ENCODE data around the gene VPS41.

The VPS41 gene

DNA sequence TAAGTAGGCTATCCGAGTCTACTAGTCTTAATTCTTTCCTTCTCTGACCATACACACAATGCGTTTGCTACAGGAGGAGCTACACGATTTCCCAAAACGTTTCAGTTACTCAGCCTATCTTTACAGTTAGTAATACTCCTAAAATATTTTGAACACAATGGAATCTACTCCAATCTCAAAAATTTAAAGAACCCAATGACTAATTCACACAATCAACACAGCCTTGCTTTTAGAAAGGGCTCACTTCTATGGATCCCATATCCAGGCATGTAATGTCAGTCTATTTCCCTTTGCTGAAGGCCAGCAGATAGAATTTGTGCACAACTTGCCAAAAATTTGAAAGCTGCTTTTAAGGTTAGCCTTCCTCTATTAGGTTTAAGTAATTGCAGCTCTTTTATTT is 107.2 kb downstream of the VPS41 start:
- FAIRE-seq: no peak

DNA sequence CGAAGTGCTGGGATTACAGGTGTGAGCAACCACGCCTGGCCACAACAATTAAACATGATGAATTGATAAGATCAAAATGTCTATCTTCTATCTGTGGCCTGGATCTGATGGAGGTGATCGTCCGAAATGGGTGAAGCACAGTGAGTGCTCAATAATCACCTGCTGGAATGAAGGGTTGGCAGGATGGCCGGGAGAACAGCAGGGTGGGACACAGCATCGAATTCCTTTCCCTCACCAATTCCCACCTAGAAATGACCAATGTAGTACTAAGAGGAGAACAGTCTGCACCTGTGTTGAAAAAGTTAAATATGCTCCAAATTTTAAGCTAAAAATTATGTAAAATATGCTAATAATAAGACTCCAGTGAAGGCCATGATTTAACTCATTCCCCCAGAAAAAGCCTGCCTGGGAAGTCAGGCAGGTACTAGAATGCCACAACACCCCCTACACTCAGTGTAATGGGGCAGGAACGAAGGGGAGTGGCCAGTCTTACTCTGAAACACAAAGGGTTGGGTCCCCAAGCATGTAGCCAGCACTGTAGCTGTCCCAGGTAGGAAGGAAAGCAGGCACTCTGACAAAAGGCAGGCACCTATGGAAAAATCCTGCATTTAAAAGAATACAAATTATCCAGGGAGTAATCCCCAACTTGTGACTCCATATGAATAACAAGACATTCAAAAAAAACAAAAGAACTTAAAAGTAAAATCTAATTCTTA is 110.3 kb downstream of the VPS41 start:
- FAIRE-seq: no peak

DNA sequence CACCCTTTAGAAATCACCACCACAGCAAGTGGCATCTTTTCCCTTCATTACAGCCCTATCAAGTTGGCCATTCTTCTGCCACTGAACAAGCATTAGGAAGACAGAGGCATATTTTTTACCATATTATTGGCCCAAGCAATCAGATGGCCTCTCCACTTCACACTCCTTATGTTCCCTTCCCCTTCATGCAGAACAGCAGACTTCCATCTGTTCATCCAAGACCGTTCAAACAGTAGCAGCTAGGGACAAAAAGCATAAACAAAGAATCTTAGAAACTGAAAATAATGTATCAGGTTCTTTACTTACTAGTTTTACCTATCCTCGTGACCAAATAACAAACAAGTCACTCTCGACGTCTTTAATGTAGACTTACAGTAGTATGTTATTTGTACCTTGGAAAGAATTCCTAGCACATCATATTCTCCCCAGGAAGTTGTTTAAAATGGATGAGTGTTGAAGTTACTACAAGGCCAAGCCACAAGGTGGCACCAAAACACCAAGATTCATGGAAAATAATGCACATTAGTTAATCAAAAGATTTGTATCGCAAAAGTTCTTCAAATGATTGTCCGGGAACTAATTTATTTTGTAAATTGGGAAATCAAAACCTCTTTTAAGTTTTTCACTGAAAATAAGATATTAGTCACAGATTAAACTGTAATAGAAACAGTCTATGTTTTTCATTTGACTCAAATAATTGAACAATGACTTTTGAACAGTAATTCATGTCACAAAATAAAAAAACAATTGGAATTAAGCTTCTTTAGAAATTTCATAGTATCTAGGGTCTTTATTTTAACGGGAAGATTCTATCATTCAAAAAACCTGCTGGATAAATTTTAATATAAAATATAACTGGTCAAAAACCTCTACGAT is 112.1 kb downstream of the VPS41 start:
- FAIRE-seq: peak; percentile 100

DNA sequence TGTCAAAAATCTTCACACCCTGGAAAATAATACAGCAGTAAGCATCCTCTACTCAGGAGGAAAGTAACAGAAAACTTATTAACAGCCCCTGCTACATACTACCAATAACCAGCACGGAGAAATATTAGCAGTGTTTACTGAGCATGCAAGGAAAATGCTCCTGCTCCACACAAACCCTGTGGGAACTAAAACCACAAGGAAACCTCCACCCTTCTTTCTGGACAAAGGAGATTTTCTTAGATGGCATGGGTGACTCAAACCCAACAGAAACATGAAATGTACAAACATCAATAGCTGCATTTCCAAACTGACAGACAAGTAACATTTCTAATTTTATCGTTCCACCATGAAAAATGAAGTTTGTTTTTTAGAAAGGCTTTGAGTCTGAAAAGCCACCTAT is 113.4 kb downstream of the VPS41 start:
- no peak for FAIRE-seq

DNA sequence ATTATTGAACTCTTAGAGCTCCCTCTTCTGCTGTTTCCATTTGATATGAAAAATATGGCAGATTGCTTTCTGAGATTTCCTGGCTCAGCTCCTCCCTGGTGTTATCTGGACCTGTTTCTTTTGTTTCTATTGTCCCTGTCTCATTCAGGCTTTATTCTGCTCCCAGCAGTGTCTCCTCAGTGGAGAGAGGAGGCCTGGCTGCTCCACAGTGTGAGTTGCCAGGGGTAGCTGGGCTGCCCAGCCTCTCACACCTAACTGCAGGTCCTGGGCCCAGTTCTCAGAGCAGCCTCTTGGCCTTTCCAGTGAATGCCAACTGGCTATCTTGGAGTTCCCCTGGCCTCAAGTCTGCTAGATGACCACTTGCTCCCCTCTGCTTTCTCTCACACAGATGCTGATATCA is 127.0 kb downstream of the VPS41 start:
- FAIRE-seq: no peak

DNA sequence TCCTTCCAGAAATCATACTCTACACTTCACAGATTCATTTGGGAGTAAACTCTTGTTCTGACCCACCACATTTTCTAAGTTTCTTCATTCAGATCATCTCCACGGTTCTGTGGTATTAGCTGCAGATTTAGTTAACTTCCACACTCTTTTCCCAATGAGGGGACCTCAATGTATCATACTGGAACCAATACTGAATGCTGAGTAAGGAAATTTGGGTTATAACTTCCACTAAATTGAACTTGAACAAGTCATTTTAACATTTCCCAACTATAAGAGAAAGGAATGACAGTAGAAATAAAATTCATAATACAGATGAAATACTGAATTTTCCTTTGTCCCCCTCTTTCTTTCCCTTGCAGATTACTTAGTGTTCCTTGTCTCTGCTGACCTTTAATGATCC is 131.4 kb downstream of the VPS41 start:
- FAIRE-seq: no peak

DNA sequence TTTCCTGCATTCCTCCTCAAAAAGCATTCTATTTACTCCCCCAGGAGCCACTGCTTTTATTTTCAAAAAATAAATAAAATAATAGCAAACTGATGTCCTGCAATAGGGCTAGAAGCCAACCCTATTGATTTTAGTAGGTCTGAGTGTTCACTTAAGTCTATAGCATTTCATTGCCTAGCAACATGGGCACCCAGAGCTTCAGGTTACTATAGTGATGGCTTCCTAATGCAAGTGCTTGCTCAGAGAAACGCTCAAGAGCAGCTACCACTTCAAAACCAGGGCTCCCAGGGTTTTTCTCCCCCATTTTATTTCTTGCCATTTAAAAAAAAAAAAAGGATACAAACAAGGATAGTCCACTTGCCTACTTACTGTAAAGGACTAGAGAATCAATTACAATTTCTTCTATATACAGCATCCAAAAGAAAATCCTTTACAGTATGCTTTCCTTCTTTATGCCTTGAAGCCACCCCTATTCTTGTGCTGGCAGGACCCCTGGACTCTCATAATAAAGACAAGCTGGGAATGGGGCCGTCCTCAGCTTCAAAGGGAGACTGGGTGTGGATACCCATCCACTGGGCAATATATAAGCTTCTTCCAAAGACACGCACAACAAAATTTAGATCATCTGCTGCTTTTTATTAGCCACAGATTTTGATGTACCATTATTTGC is 133.3 kb downstream of the VPS41 start:
- peak; percentile 33 for FAIRE-seq

DNA sequence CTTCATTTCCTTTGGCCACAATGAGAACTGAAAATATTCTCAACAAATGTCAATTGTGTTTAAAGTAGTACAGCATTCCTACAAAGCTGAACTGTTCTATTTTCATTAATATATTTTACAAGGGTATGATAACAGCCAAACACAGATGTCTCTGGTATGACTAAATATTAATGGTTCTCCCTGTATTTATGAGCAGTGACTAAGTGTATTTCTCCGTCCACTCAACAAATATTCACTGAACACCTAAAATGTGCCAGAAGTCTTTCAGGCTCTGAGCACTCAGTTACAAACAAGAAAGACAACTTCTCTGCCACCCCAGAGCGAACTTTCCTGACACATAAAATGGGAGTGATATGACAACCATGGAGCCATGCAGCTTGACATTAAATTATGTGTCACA is 135.6 kb downstream of the VPS41 start:
- FAIRE-seq: no peak

DNA sequence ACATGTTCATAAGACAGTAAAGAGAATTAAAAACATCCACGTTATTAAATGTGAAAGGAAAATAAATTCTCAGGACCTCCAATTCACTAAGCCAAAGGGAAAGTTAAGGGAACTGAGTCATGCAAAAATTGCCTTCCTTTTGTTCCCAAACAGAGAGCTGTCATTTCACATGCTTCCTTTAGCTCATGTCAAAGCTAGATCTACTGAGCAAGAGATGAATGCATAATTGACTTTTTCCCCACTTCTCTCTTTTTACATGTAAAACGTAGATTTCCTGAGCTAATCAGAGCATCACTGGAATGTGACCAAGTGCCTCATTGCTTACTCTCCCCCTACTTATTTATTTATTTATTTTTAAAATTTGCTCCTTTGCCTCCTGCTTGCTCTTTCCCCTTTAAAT is 148.8 kb downstream of the VPS41 start:
- FAIRE-seq: no peak

DNA sequence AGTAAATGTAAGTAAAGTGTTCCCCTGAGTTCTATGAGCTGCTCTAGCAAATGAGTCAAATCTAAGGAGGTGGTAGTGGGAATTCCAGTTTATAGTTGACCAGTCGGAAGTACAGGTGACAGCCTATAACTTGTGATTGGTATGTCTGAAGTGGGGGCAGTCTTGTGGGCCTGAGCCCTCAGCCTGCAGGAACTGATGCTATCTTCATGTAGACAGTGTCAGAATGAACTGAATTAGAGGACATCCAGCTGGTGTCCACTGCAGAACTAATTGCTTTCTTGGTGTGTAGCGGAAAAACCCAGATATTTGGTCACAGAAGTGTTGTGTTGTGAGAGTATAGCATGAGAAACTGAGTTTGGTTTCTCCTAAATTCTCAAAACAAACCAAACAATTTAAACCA is 150.0 kb downstream of the VPS41 start:
- FAIRE-seq: no peak

DNA sequence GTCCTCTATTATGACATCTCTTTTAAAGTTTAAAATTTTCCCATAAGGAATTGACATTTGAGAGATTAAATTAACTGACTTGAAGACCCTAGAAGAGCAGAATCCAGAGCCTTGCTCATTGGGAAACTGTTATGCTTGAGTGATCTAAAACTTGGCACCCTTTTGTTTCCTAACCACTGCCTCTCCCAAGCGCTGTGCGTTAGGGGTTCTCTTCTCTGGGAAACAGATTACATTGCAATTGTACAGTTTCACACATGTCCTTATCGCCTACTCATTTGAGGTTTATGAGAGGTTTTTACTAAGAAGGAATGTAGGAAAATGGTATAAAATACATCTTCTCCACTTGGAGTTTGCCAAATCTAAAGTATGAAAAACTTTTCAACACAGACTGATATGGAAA is 151.1 kb downstream of the VPS41 start:
- no peak for FAIRE-seq

DNA sequence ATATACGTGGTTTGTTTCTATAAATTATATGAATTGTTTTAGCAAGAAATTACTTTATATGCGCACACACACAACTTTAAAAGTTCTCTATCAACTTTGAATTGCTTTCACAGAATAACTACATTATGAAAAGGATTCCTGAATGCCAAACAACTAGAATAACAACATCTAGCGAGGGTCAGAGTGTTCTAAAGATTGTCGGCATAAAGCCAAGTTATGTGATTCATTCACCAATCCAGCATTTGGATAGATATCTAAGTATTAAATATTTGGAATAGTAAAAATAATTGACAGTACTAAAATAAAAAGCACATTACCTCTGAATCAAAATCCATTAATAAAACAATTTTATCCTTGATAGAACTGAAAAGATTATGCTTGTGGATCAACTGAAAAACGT is 152.5 kb downstream of the VPS41 start:
- no peak for FAIRE-seq

DNA sequence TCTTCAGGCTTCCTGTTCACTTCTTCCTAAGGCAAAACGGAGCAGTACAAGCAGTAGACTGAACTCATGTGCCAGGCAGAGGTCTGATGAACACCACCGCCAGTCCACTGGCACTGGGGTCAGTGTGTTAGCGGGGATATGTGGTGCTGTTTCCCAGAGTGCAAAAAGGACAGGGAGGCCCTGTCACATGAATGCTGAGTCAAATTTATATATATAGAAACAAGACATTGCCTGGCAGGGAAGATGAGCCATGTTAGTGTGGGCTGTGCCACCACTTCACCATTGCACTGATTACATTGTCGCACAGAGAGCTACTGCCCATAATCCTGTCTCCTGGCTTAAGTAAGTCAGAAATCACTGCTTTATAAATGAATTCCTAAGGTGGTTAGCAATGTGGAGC is 155.6 kb downstream of the VPS41 start:
- no peak for FAIRE-seq

DNA sequence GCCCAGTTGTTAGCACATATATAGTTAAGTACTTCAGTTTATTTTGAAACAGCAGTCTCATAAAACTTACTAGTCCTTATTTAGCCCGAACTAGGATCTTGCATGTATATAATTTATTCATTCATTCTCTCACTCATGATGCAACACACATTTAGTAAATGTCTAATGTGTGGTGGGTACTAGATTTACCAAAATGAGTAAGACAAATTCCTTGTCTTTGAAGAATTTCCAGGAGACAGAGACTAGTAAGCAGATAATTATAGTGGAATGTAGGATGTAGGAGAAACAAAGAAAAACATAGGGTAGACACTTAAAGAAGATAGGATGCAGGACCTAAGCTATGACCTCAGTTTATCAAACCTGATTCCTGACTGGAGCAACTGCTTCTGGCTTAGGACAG is 157.6 kb downstream of the VPS41 start:
- no peak for FAIRE-seq

DNA sequence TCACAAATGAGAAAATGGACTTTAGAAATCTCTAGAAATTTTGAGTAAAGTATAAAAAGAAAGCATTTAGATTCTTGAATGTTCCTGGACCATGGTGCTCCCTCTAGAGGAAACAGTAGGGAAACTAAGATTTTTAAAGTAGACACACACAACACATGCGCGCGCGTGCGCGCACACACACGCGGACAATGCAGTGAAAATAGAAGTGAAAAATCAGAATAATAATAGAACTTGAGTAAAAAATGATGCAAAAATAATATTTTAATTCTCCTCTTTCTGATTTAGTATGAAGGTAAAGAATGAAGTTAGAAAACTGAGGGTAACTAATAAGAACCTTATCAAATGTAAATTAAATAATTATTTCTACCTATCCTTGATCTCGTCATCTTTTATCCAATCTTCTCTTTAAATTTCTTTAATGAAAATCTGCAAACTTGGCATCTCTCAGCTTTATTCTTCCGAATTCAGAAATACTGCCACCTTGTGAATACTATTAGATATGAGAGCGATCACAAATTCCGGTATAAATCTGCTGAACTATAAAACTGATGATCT is 160.9 kb downstream of the VPS41 start:
- FAIRE-seq: peak; percentile 95

DNA sequence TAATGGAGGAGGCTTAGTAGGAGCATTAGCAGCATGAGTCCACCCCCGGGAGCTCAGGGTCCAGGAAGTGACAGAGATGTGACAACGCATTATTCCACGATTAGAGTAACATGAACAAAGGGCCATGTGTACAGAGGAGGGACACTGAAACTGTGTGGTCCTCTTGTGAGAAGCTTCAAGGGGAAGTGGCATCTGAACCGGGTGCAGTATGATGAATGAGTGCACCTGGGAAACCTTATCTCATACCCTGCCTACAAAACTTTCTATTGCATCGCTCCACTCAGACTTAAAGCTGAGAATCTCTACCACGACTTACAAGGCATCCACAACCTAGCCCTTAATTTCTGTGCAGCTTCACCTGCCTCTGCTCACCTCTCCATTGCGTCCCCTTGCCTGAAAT is 162.6 kb downstream of the VPS41 start:
- no peak for FAIRE-seq

DNA sequence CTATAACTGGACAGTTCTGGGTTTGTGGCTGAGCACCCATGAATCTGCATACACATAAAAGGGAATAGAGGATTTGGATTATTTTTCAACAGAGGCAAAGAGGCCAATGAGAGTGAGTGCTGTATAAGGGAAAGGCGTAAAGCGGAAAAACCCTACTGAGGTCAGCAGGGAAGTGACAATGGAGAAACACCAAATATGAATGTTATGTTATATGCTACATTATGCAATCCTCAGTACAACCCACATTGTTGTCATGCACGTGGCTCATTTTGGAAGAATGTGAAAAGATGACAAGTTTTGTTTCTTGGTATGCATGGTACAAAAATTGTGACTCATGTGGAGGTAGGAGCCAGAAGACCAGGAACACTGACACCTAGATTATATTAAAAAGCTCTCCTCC is 164.2 kb downstream of the VPS41 start:
- FAIRE-seq: no peak

DNA sequence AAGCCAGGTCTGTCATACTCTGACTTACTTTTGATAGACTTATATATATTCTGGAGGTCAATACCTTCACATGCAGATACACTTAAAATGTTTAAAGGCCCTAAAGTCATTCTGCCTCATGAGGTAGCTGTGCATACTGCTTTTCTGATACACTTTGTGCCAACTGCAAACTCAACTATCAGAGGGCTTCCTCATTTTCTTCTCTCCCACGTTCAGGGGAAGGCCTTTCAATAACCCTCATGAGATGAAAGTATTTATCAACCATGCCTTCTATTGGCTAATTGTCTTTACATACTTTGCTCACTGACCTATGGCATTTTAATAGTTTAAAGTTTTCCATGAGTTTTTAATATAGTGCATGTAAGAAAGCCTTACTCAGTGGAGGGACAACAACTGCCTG is 165.1 kb downstream of the VPS41 start:
- FAIRE-seq: no peak

DNA sequence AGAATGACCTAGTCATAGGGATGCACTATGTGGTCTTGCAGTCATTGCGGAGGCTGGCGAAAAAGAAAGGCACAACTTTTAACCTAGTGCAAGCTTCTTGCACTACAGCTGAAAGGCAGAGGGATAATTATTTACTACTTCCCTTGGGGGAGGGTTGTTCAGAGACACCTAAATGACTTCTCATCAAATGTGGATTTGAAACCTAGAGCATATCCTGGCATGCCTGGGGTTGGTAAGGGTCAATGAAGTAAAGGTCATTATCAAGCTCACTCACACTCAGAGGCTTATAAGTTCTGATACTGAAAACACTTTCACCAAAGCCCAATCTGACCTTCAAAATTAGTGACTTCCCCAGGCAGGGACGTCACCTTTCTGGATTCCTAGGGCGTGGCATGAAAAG is 168.9 kb downstream of the VPS41 start:
- no peak for FAIRE-seq

DNA sequence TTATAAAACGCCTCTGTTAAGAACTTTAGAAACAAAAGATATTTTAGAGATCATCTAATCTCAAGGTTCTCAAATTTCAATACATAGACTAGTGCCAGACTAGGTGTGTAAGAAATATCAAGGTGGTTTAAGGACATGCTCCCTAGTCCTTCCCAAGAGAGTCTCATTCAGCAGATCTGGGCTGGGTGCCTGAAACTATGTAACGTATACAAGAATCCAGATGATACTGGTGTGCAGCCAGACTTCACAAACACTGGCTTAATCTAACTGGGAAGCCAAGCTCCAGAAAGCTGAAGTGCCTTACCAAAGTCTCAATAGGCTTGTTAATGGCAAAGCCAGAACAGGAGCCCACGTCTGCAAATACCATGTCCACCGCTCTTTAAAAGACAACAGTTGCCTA is 172.9 kb downstream of the VPS41 start:
- no peak for FAIRE-seq

DNA sequence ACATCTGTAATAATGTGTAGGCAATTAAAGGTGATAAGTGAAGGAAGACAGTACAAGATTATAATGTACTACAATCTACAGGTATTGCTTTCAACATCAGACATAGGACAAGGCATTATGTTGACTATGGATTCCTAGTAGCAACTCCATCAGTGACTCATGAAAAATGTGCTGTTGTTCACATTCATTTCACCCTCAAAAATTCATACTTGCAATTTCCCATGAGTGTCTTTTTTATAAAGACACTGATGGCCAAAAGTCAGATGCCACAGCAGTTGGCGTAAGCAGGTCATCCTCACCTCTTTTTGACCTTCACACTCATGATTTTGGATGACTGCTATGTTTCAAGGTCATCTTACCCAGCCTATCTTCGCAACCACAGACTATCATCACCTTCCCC is 177.8 kb downstream of the VPS41 start:
- no peak for FAIRE-seq

DNA sequence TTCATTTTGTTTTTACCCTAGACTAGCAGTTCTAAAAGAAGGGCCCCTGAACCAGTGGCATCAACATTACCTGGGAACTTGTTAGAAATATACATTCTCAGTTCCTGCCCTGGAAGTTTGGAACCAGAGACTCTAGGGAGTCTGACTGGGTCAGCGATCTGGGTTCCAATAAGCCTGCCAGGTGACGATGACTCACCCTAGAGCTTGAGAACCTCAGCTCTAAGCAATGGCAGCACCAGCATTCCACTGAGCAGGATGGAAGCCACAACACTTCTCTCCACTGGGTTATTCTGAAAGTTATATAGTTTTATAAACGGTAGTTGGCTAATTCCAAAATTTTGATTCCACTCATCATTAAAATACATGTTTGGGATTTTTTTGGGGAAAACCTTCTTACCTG is 180.8 kb downstream of the VPS41 start:
- no peak for FAIRE-seq

DNA sequence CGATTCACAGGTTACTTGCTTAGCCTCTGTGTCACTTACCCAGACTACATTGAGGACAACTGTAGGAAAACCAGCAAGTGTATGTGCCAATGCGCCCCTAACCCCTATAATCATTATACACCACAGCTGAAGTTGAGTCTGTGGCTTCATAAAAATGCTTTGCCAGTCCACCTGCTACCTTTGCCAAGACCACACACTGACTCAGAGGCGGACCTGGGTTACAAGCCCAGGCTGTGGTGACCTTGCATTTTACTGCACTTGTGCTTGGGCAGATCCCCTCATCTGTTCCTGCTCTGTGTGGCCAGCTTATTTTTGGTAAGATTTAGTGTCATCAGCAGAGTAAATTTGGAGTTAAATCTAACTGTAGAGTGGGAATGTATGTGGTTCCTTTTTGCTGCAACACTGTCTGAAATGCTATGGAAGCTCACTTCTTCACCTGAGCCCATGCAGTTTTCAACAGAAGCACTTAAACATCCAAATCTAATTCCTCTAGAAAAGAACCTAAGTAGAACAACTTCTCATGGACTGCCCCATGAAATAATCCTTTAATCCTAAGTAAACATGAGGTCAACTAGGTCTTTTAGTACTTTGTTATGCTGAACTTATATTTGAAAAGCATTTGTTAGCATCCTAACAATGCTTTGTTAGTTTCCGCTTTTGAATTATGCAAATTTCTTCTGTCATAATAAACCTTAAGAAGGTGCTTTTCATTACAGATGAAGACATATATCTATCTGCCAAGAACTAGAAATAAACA is 181.6 kb downstream of the VPS41 start:
- no peak for FAIRE-seq
